Measurements from ENCODE around the gene SLC27A3. TPM values are rescaled to one million over a fixed set of nuclear protein-coding genes. Genes with fewer than 3 reads are reported as not detected.
A peak's percentile ranks its signal among the peaks of the same experiment; 100 is the strongest.

SLC27A3 gene
- total and polyA plus RNA-seq, 10 of the 15 experiments (the other 5 are each of a cell fraction or from before 2014, with no cell fraction given): 2.6 to 18.1 (median 8.3) TPM

DNA sequence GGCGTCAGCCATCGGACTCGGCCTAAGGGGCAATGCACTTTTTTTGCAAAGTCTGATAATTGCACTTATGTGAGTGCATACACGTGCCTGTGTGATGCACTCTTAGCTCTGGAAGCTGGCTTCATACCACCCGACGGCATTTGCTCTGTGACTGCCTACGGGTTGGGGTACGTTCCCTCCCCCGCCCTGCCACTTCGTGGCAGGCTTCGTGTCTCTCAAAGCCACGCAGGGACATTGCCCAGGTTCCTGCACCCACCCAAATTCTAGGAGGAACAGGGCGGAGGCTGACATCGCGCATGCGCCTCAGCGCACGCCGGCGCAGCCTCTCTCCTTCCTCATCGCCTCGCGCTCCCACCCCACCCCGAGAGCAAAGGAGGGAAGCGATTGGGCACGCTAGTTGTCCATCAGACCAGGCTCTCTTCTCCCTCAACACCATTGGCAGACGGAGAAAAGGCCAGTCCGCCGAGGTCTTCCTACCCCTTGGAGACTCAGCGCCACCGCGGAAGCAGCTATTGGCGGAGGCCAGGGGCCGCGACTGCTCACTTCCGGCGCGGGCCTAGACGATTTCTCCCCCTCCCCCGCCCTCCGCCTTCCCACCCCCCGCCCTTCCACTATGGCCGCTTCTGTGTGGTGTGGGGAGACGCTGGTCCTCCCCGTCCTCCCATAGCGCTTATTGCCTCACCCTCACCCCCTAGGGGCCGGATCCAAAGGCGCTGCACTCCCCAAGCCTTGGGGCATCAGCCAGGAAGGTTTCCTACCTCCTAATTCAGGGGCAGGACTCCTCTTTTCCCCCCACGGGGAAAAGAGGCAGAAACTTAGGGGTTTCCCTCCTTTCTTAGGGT is 47.5 kb upstream of the SLC27A3 start, which contains the start of gene INTS3:
Gene INTS3 (plus strand): TSS at position 588 of the 842 bp plus-strand sequence. CDS start 585 bp downstream, outside the sequence.
- peak within 1 kb of the TSS; percentile 100 for H3K9ac ChIP-seq (ENCODE audit: control insufficient read depth, insufficient read depth, low read length)
- SMC1A ChIA-PET (ENCODE audit: uncharacterized antibody, unreplicated experiment): interaction anchor here (0.6 to 10.3 kb wide), 6 partner anchors 8 to 259 kb away, joined by 3 to 144 read pairs (median 3); no protein-coding TSS in a partner anchor
- peak within 1 kb of the TSS; percentile 100 for H3K27ac ChIP-seq (ENCODE audit: control insufficient read depth, insufficient read depth)
- H3K36me3 ChIP-seq (ENCODE audit: control insufficient read depth in 2 of 2, insufficient read depth in 2 of 2, low read length in 1 of 2): no peaks in the 10 kb centered on the region
- H3K27me3 ChIP-seq (replicated peaks in 1 of 2; ENCODE audit: control insufficient read depth in 2 of 2, insufficient read depth in 2 of 2, low read length in 1 of 2): no peaks in the 10 kb centered on the region
- H3K9me3 ChIP-seq (replicated peaks; ENCODE audit: control insufficient read depth, insufficient read depth, low read length): no peaks in the 10 kb centered on the region
- peak within 1 kb of the TSS; percentile 95 for H3K4me2 ChIP-seq (ENCODE audit: control insufficient read depth, insufficient read depth)
- peak; percentile 100 for DNase-seq (ENCODE audit: low read depth, low spot score)
- no TSS peak for BruUV-seq (replicated peaks)
- in situ Hi-C loops (cut with MboI): no loop called here
- FAIRE-seq: peak; percentile 99
- under 1% methylated on average over 34 of the region's 49 CpGs for WGBS (ENCODE audit: insufficient coverage, insufficient replicate concordance, low lambda C conversion rate, missing lambda C conversion rate)
- H3K79me2 ChIP-seq (ENCODE audit: control insufficient read depth, insufficient read depth, low read length): peaks cover 34% of the 10 kb centered on the region
- POLR2A ChIA-PET: interaction anchor here (0.5 to 8.7 kb wide), 7 partner anchors 9 to 544 kb away, joined by 3 to 184 read pairs (median 4); partner anchors contain the start of genes CHTOP and SLC39A1
- H3K4me3 ChIP-seq: peak within 1 kb of the TSS; percentile 100
- CTCF ChIA-PET: interaction anchor here (0.7 to 1.6 kb wide), 4 partner anchors 15 to 50 kb away, joined by 3 to 6 read pairs (median 4); no protein-coding TSS in a partner anchor
- intact Hi-C loops (cut with micrococcal nuclease; ENCODE audit: unreplicated experiment): loop anchor here (2.0 kb wide), 2 partner anchors 21 to 195 kb away; partner anchors contain the start of gene GATAD2B
- peak within 1 kb of the TSS; percentile 96 for H2AFZ ChIP-seq (ENCODE audit: control insufficient read depth, low read depth, low read length)
- no peaks in the 10 kb centered on the region for H4K20me1 ChIP-seq (ENCODE audit: control insufficient read depth, insufficient read depth)
- RAD21 ChIA-PET (ENCODE audit: unreplicated experiment): interaction anchor here (0.6 to 8.5 kb wide), 8 partner anchors 9 to 94 kb away, joined by 3 to 139 read pairs (median 4); partner anchors contain the start of genes CHTOP and SLC27A3
- H3K4me1 ChIP-seq (ENCODE audit: control insufficient read depth, insufficient read depth, low read length): peaks cover 12% of the 10 kb centered on the region
- peak; percentile 92 for ATAC-seq
- TF ChIP-seq, protein P1, sequence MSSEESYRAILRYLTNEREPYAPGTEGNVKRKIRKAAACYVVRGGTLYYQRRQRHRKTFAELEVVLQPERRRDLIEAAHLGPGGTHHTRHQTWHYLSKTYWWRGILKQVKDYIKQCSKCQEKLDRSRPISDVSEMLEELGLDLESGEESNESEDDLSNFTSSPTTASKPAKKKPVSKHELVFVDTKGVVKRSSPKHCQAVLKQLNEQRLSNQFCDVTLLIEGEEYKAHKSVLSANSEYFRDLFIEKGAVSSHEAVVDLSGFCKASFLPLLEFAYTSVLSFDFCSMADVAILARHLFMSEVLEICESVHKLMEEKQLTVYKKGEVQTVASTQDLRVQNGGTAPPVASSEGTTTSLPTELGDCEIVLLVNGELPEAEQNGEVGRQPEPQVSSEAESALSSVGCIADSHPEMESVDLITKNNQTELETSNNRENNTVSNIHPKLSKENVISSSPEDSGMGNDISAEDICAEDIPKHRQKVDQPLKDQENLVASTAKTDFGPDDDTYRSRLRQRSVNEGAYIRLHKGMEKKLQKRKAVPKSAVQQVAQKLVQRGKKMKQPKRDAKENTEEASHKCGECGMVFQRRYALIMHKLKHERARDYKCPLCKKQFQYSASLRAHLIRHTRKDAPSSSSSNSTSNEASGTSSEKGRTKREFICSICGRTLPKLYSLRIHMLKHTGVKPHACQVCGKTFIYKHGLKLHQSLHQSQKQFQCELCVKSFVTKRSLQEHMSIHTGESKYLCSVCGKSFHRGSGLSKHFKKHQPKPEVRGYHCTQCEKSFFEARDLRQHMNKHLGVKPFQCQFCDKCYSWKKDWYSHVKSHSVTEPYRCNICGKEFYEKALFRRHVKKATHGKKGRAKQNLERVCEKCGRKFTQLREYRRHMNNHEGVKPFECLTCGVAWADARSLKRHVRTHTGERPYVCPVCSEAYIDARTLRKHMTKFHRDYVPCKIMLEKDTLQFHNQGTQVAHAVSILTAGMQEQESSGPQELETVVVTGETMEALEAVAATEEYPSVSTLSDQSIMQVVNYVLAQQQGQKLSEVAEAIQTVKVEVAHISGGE (CRISPR knock-in tag; IDR thresholded peaks at IDR 0.05): no peak
- peak; percentile 92 for TF ChIP-seq POLR2A (IDR thresholded peaks at IDR 0.05; ENCODE audit: low read depth, low read length)
- TF ChIP-seq USF1 (IDR thresholded peaks at IDR 0.05; ENCODE audit: borderline replicate concordance, extremely low read length, insufficient read depth, low read depth, low read length): no peak
- no peak for TF ChIP-seq MEF2B (IDR thresholded peaks at IDR 0.05; ENCODE audit: partially characterized antibody, poor library complexity, severe bottlenecking)
- TF ChIP-seq BMI1 (IDR thresholded peaks at IDR 0.05; ENCODE audit: borderline replicate concordance): no peak
- no peak for TF ChIP-seq WRNIP1 (IDR thresholded peaks at IDR 0.05; ENCODE audit: borderline replicate concordance, low read depth, low read length)
- no peak for TF ChIP-seq REST (IDR thresholded peaks at IDR 0.05; ENCODE audit: low read depth, low read length)
- TF ChIP-seq BCL11A (IDR thresholded peaks at IDR 0.05; ENCODE audit: low read depth, low read length): no peak
- 0 out of 2 replicates have a peak, but pooled peaks have one; percentile 44 for TF ChIP-seq NBN (IDR thresholded peaks at IDR 0.05)
- TF ChIP-seq RAD21 (IDR thresholded peaks at IDR 0.05; ENCODE audit: insufficient read depth, low read depth, low read length): no peak
- peak in 2 of 3 experiments; percentile 10 to 19; a peak in 2 of 6 replicates for TF ChIP-seq CTCF (IDR thresholded peaks at IDR 0.05 in 2 of 3, conservative IDR thresholded peaks at IDR 0.05 in 1 of 3; ENCODE audit: control insufficient read depth in 2 of 3, extremely low read depth in 1 of 3, insufficient read depth in 1 of 3, low read depth in 3 of 3, low read length in 3 of 3)

Data from GM12878 (cell line).